Endothelial cell (in vitro differentiated cells): ENCODE results near the gene TLE2. TPM values are rescaled to one million over a fixed set of nuclear protein-coding genes. Genes with fewer than 3 reads are reported as not detected.

Source experiments
- DNase-seq: peaks from one replicate; pipeline ENCODE4 v3.0.0; 2021; ENCODE audit warnings: low spot score
- H3K27ac Mint-ChIP-seq: one replicate; pipeline ENCODE4 v1.8.0; 2021; ENCODE audit warnings: mixed read lengths, inconsistent platforms; ENCODE audit not compliant: unreplicated experiment
- H3K27me3 Mint-ChIP-seq: one replicate; pipeline ENCODE4 v1.8.0; 2021; ENCODE audit warnings: mild to moderate bottlenecking, moderate library complexity, mixed read lengths, inconsistent platforms; ENCODE audit not compliant: unreplicated experiment
- H3K36me3 Mint-ChIP-seq: one replicate; pipeline ENCODE4 v1.8.0; 2021; ENCODE audit warnings: mild to moderate bottlenecking, low read depth, mixed read lengths, inconsistent platforms; ENCODE audit not compliant: unreplicated experiment
- H3K4me1 Mint-ChIP-seq: one replicate; pipeline ENCODE4 v1.8.0; 2021; ENCODE audit warnings: mild to moderate bottlenecking, mixed read lengths, inconsistent platforms; ENCODE audit not compliant: unreplicated experiment
- H3K4me3 Mint-ChIP-seq: one replicate; pipeline ENCODE4 v1.8.0; 2021; ENCODE audit warnings: mild to moderate bottlenecking, mixed read lengths, inconsistent platforms; ENCODE audit not compliant: unreplicated experiment
- H3K9me3 Mint-ChIP-seq: one replicate; pipeline ENCODE4 v1.8.0; 2021; ENCODE audit warnings: mixed read lengths, inconsistent platforms; ENCODE audit not compliant: unreplicated experiment
- CTCF ChIP-seq: fragments of 200-600 bp; sonication (generic); IDR thresholded peaks from one replicate; pipeline ENCODE4 v1.5.0; 2021; ENCODE audit warnings: antibody characterized with exemption; ENCODE audit not compliant: unreplicated experiment
- total RNA-seq: library from RNA; stranded (reverse); fragmentation: NEBNext Ultra II Directional; extraction: Animal tissue kit (Norgen Biotek cat#: 25700); gene quantifications from one replicate; pipeline ENCODE4 v1.2.1, GENCODE V29; 2021; ENCODE audit not compliant: unreplicated experiment

TLE2 gene
- total RNA-seq, 1 donor from 2014 or later: 5.7 TPM

GRCh38 chr19:2987797-2988196 lies 41.3 kb downstream of the TLE2 start:
- Mint-ChIP-seq H3K4me1 (peaks cover 6% of the 10 kb centered on the region), H3K4me3 (no peak overlapping the region), H3K27ac (no peak overlapping the region), H3K27me3 (peaks cover 11% of the 10 kb centered on the region), H3K9me3 (no peaks in the 10 kb centered on the region), H3K36me3 (no peaks in the 10 kb centered on the region)
- TF ChIP-seq CTCF: no peak
- no peak for DNase-seq

- DNase-seq: peak; percentile 22
- H3K9me3 Mint-ChIP-seq: no peaks in the 10 kb centered on the region
- no peaks in the 10 kb centered on the region for H3K36me3 Mint-ChIP-seq
- no peak overlapping the region for H3K27ac Mint-ChIP-seq
- H3K27me3 Mint-ChIP-seq: peaks cover 9% of the 10 kb centered on the region
- peaks cover 6% of the 10 kb centered on the region for H3K4me1 Mint-ChIP-seq
- H3K4me3 Mint-ChIP-seq: no peak overlapping the region
- TF ChIP-seq CTCF: no peak
Measured at GRCh38 chr19:2986951-2987524, 42.0 kb downstream of the TLE2 start.

- Mint-ChIP-seq H3K4me3 (no peak overlapping the region), H3K4me1 (peaks cover 6% of the 10 kb centered on the region), H3K36me3 (no peaks in the 10 kb centered on the region), H3K27ac (no peak overlapping the region), H3K27me3 (peaks cover 10% of the 10 kb centered on the region), H3K9me3 (no peaks in the 10 kb centered on the region)
- TF ChIP-seq CTCF: no peak
- no peak for DNase-seq
Measured at GRCh38 chr19:2984215-2984528, 44.9 kb downstream of the TLE2 start.

GRCh38 chr19:2983351-2984214 lies 45.5 kb downstream of the TLE2 start:
- Mint-ChIP-seq H3K9me3 (no peaks in the 10 kb centered on the region), H3K4me3 (no peak overlapping the region)

More at GRCh38 chr19:2983351-2984214, 45.5 kb downstream of the TLE2 start:
- TF ChIP-seq CTCF: no peak
- Mint-ChIP-seq H3K27ac (no peak overlapping the region), H3K27me3 (peaks cover 11% of the 10 kb centered on the region), H3K36me3 (no peaks in the 10 kb centered on the region), H3K4me1 (peaks cover 6% of the 10 kb centered on the region)
- DNase-seq: peak; percentile 54
